ENCODE data around the gene ACCSL.

DNA sequence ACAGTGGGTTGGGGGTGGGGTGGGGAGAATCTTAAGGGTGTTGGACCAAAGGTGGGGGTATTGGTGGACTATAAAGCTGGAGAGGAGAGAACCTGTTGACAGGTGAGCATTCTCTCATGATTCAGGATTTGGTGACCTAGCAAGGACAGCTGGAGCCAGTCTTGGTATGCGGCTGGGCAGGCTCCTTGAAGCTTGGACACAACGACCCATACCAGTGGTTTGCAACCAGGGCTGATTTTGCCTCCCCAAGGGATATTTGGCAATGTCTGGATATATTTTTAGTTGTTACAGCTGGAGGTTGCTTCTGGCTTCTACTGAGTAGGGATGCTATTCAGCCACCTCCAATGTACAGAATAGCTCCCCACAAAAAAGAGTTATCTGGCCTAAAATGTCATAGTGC is 53.3 kb downstream of the ACCSL start:
- TF ChIP-seq MAX (IDR thresholded peaks at IDR 0.05) (no peak), CEBPB (IDR thresholded peaks at IDR 0.05) (no peak), EGR1 (IDR thresholded peaks at IDR 0.05) (no peak)
- TF ChIP-seq, protein P1, sequence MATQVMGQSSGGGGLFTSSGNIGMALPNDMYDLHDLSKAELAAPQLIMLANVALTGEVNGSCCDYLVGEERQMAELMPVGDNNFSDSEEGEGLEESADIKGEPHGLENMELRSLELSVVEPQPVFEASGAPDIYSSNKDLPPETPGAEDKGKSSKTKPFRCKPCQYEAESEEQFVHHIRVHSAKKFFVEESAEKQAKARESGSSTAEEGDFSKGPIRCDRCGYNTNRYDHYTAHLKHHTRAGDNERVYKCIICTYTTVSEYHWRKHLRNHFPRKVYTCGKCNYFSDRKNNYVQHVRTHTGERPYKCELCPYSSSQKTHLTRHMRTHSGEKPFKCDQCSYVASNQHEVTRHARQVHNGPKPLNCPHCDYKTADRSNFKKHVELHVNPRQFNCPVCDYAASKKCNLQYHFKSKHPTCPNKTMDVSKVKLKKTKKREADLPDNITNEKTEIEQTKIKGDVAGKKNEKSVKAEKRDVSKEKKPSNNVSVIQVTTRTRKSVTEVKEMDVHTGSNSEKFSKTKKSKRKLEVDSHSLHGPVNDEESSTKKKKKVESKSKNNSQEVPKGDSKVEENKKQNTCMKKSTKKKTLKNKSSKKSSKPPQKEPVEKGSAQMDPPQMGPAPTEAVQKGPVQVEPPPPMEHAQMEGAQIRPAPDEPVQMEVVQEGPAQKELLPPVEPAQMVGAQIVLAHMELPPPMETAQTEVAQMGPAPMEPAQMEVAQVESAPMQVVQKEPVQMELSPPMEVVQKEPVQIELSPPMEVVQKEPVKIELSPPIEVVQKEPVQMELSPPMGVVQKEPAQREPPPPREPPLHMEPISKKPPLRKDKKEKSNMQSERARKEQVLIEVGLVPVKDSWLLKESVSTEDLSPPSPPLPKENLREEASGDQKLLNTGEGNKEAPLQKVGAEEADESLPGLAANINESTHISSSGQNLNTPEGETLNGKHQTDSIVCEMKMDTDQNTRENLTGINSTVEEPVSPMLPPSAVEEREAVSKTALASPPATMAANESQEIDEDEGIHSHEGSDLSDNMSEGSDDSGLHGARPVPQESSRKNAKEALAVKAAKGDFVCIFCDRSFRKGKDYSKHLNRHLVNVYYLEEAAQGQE (IDR thresholded peaks at IDR 0.05; ENCODE audit: low read depth), result no peak
- TF ChIP-seq, protein P2, sequence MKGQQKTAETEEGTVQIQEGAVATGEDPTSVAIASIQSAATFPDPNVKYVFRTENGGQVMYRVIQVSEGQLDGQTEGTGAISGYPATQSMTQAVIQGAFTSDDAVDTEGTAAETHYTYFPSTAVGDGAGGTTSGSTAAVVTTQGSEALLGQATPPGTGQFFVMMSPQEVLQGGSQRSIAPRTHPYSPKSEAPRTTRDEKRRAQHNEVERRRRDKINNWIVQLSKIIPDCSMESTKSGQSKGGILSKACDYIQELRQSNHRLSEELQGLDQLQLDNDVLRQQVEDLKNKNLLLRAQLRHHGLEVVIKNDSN (IDR thresholded peaks at IDR 0.05), result no peak

Data from Ishikawa (cell line).